Skeletal muscle satellite cell (primary cell): ENCODE data around the gene PTPRS.
"Not testable (repeated sequence)": the region's sequence is repeated elsewhere in the genome, so short reads cannot be mapped to it uniquely, and the experiment has no call there.

ENCODE experiments used
- H3K27me3 ChIP-seq: 2 replicates; pipeline ENCODE4 v1.7.0; 2013; ENCODE audit warnings: low read length; ENCODE audit not compliant: control insufficient read depth, insufficient read depth
- H3K36me3 ChIP-seq: 2 replicates; pipeline ENCODE4 v1.7.0; 2013; ENCODE audit warnings: mild to moderate bottlenecking, control low read depth, low read length; ENCODE audit not compliant: insufficient read depth
- H3K4me1 ChIP-seq: 2 replicates; pipeline ENCODE4 v1.7.0; 2013; ENCODE audit warnings: low read length; ENCODE audit not compliant: control insufficient read depth, insufficient read depth
- H3K4me2 ChIP-seq: 2 replicates; pipeline ENCODE4 v1.7.0; 2013; ENCODE audit warnings: mild to moderate bottlenecking, low read length
- H3K4me3 ChIP-seq: 2 replicates; pipeline ENCODE4 v1.7.0; 2013; ENCODE audit warnings: low read length
- H3K9ac ChIP-seq: 2 replicates; pipeline ENCODE4 v1.7.0; 2013; ENCODE audit warnings: mild to moderate bottlenecking, low read depth, low read length, moderate library complexity
- H3K9me3 ChIP-seq: replicated peaks from 2 replicates; pipeline ENCODE4 v1.7.0; 2013; ENCODE audit warnings: mild to moderate bottlenecking, control low read depth, low read length

Gene PTPRS

DNA sequence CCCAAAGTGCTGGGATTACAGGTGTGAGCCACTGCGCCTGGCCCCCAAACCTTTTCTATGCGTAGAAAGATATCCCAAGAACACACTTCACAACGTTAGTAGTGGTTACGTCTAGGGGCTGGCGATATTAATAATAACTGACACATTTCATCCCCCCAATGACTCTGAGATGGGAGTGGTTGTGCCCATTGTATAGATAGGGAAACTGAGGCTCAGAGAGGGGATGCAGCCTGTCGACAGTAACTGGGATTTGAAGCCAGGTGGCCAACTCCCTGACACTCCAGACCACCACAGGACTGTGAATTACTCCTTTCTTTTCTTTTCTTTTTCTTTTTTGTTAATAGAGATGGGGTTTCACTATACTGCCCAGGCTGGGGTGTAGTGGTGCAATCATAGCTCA lies 25.3 kb upstream of the PTPRS start:
- Histone ChIP-seq H3K27me3 (peaks cover 7% of the 10 kb centered on the region), H3K36me3 (no peaks in the 10 kb centered on the region), H3K4me1 (no peaks in the 10 kb centered on the region), H3K4me3 (no peak overlapping the region), H3K9ac (no peak overlapping the region), H3K4me2 (no peak overlapping the region), H3K9me3 (no peaks in the 10 kb centered on the region)

DNA sequence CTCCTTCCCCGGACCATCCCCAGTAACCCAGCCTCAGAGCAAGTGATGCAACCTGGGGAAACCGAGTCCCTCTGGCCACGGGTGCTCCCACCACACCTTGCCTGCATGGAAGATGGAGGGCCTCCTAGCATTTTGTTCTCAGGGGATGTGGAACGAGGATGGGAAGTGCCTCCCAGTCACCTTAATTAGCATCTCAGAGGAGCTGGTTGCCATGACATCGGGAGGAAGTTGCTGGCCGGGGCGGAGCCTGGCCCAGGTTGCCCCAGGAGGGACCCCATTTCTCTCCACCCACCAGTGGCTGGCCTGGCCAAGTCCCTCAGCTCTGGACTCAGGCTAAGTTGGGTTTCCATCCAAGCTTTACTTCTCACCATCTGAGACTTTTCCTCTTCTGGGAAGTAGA lies 24.1 kb upstream of the PTPRS start:
- Histone ChIP-seq H3K4me1 (no peaks in the 10 kb centered on the region), H3K27me3 (peaks cover 7% of the 10 kb centered on the region), H3K9ac (no peak overlapping the region), H3K9me3 (no peaks in the 10 kb centered on the region), H3K4me2 (no peak overlapping the region), H3K4me3 (no peak overlapping the region), H3K36me3 (no peaks in the 10 kb centered on the region)

DNA sequence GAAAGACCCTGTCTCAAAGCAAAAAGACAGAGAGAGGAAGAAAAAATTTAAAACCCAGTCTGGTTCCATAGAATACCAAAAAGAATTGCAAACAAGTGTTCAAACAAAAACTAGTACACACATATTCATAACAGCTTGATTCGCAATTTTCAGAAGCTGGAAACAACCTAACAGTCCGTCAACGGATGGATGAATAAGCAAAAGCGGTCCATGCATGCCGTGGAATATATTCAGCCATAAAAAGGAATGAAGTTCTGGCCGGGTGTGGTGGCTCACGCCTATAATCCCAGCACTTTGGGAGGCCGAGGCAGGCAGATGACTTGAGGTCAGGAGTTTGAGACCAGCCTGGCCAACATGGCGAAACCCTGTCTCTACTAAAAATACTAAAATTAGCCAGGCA lies 21.2 kb upstream of the PTPRS start:
- H3K27me3 ChIP-seq, result peaks cover 20% of the 10 kb centered on the region
- H3K4me1 ChIP-seq, H3K9me3 ChIP-seq, H3K4me2 ChIP-seq, H3K4me3 ChIP-seq, H3K9ac ChIP-seq, H3K36me3 ChIP-seq: not testable (repeated sequence)

DNA sequence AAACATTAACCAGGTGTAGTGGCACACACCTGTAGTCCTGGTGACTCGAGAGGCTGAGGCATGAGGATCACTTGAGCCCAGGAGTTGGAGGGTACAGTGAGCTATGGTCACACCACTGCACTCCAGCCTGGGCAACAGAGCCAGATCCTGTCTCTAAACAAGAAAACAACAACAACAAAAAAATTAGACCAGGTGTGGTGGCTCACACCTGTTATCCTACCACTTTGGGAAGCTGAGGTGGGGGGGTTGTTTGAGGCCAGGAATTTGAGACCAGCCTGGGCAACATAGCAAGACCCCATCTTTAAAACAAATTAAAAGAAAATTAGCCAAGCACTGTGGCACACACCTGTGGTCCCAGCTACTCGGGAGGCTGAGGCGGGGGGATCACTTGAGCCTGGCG lies 20.8 kb upstream of the PTPRS start:
- H3K4me2 ChIP-seq, result no peak overlapping the region
- H3K9me3 ChIP-seq, result no peaks in the 10 kb centered on the region
- peaks cover 25% of the 10 kb centered on the region for H3K27me3 ChIP-seq
- H3K4me3 ChIP-seq, result no peak overlapping the region
- H3K4me1 ChIP-seq, result no peaks in the 10 kb centered on the region
- H3K9ac ChIP-seq, result no peak overlapping the region
- no peaks in the 10 kb centered on the region for H3K36me3 ChIP-seq

DNA sequence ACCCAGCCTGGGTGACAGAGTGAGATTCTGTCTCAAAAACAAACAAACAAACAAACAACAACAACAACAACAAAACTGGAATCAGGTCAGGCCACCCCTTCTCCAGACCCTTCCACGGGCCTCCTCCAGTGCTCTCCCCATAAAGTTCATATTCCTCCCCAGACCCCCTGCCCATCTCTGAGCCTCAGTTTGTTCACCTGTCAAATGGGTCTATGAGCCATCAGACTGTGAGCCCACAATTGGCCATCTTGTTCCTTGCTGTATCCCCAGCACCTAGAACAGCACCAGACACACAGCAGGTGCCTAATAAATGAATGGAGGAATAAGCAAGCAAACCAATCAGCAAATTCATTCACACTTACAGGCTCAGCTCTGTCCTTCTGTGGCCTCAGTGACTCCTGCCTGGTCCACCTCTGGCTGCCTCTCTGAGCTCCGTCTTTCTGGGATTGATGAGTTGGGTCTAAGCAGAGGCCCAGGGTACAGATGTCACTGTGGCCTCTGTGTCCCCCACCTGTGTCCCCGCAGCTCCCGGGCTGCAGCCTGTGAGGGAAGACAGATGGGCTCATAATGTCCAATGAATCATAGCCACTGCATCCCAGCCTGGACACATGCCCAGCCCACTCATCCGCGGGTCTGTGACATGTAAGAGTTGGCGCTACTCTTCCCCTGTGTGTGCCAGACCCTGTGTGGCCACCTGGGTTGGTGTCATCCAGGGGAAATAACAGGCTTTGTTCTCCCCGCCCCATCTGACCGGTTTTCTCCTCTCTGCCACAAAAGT lies 19.6 kb upstream of the PTPRS start:
- Histone ChIP-seq H3K4me2 (no peak overlapping the region), H3K36me3 (no peaks in the 10 kb centered on the region), H3K9ac (no peak overlapping the region), H3K4me3 (no peak overlapping the region), H3K27me3 (peaks cover 37% of the 10 kb centered on the region), H3K4me1 (no peaks in the 10 kb centered on the region), H3K9me3 (no peaks in the 10 kb centered on the region)

DNA sequence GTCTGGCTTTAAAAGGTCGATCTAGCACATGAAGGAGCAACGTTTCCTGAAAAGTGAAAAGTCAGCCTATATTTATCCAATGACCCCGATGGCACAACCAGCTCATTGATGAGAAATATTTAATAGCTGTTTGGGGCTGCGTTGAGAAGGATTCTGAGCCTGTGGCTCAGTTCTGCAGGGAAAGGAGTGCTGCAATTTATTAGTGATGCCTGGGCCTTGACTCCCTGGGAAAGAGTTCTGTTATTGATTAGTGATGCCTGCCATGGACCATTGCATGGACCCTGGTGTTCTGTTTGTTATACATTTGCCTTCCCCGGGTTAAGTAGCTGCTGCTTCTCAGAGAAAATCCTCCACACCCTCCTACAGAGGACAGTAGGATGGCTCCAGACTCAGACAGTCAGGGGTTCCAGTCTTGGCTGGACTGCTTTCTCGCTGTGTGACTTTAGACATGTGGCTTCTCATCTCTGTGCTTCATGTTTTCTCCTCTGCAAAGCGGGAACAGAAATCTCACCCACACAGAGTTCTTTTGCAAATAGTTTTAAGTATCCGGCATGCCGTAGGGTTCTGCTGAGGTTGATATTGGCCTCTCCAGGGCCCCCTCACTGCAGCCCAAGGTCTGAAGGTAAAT lies 17.7 kb upstream of the PTPRS start:
- no peak overlapping the region for H3K4me2 ChIP-seq
- H3K4me1 ChIP-seq, result no peaks in the 10 kb centered on the region
- no peaks in the 10 kb centered on the region for H3K36me3 ChIP-seq
- no peaks in the 10 kb centered on the region for H3K9me3 ChIP-seq
- H3K4me3 ChIP-seq, result no peak overlapping the region
- H3K9ac ChIP-seq, result no peak overlapping the region
- peaks cover 33% of the 10 kb centered on the region for H3K27me3 ChIP-seq

DNA sequence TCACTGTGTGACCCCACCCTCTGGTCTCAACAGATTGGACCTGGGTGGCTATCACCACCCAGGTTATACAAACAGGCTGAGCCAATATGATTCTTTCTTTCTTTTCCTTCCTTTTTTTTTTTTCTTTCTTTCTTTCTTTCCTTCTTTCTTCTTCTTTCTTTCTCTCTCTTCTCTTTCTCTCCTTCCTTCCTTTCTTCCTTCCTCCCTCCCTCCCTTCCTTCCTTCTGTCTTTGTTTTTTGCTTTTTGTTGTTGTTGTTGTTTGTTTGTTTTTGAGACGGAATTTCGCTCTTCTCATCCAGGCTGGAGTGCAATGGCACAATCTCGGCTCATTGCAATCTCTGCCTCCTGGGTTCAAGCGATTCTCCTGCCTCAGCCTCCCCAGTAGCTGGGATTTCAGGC lies 17.0 kb upstream of the PTPRS start:
- H3K36me3 ChIP-seq, result no peaks in the 10 kb centered on the region
- no peak overlapping the region for H3K4me3 ChIP-seq
- peaks cover 33% of the 10 kb centered on the region for H3K27me3 ChIP-seq

DNA sequence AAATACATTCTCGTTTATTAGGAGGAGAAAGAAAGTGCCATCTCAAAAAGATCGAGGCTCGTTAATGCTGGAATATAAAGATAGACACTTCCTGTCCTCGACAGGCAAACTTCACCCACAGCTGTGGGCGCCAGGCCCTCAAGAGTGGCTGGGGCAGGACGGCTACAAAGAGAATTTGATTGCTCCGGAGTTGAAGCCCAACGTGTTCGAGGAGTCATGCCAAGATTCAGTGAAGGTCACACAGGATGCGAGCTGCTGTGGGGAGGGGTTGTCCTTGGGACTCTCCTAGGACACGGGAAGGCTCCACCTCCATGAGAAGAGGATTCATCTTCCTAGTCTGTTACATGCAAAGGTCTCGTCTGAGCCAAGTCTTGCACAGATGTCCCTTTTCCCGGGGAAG lies 16.3 kb upstream of the PTPRS start:
- H3K4me1 ChIP-seq, result no peaks in the 10 kb centered on the region
- H3K4me2 ChIP-seq, result no peak overlapping the region
- H3K27me3 ChIP-seq, result peaks cover 33% of the 10 kb centered on the region
- no peaks in the 10 kb centered on the region for H3K36me3 ChIP-seq
- H3K9me3 ChIP-seq, result no peaks in the 10 kb centered on the region
- H3K9ac ChIP-seq, result no peak overlapping the region
- no peak overlapping the region for H3K4me3 ChIP-seq

More for the DNA sequence above, 17.0 kb upstream of the PTPRS start:
- no peaks in the 10 kb centered on the region for H3K9me3 ChIP-seq
- H3K4me1 ChIP-seq, result no peaks in the 10 kb centered on the region
- no peak overlapping the region for H3K9ac ChIP-seq
- H3K4me2 ChIP-seq, result no peak overlapping the region

DNA sequence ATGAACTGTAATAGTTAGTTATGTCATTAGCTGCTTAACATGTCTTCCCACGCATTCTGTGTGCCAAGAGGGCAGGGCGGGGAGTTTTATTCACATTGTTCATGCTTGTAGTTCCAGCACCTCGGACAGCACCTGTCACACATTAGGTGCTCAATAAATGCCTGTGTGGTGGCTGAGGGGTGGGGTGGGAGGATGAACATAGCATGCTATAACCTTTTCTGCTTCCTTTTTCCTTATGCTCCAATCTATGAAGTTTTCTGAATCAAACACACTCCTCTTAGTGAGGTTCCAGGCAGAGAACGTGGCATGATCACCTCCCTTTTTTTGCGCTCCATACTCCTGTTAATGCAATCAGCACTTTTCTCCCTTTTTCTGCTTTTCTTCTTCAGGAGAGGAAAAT lies 15.8 kb upstream of the PTPRS start:
- Histone ChIP-seq H3K4me3 (no peak overlapping the region), H3K9ac (no peak overlapping the region), H3K9me3 (no peaks in the 10 kb centered on the region), H3K4me2 (no peak overlapping the region), H3K36me3 (no peaks in the 10 kb centered on the region), H3K4me1 (no peaks in the 10 kb centered on the region), H3K27me3 (peaks cover 36% of the 10 kb centered on the region)

DNA sequence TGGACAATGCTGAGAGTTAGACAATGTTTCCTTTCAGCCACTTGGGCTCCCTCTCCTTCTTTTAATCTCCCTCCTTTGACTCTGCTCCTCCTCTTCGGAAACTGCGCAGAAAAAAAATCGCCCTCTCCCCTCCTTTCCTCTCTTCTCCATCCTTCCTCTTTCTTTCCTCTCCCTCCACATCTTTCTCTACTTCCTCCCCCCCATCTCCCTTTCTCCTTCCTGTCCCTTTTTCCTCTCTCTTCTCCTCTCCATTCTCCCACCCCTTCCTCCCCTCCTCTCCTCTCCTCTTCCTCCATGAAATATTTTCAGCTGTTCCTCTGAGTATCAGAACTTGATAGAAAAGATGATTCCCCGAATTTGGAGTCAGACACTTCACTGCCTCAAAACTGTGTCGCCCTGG lies 15.1 kb upstream of the PTPRS start:
- H3K27me3 ChIP-seq, result peaks cover 36% of the 10 kb centered on the region

DNA sequence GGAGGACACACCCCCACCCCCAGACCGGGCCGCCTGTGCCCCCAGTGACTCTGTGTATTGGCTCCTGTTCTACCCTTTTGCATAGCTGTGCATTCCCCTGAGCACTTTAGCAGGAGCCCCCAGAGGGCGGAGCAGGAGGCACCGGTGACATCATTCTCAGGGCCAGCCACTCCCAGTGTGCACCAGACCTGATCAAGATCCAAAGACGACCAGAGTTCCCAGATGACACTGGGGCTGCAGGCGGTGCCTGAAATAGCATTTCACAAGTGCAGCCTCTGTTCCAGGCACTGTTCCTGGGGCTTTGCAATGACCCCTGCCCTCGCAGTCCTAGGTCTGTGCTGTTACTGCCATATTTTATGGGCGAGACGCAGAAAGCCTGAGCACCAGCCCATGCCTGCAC lies 14.5 kb upstream of the PTPRS start:
- no peaks in the 10 kb centered on the region for H3K4me1 ChIP-seq
- no peaks in the 10 kb centered on the region for H3K36me3 ChIP-seq
- no peak overlapping the region for H3K4me3 ChIP-seq
- H3K9ac ChIP-seq, result no peak overlapping the region
- no peaks in the 10 kb centered on the region for H3K9me3 ChIP-seq
- H3K4me2 ChIP-seq, result no peak overlapping the region
- H3K27me3 ChIP-seq, result peaks cover 36% of the 10 kb centered on the region

More for the DNA sequence above, 15.1 kb upstream of the PTPRS start:
- Histone ChIP-seq H3K4me2 (no peak overlapping the region), H3K9ac (no peak overlapping the region), H3K4me1 (no peaks in the 10 kb centered on the region), H3K9me3 (no peaks in the 10 kb centered on the region), H3K4me3 (no peak overlapping the region), H3K36me3 (no peaks in the 10 kb centered on the region)

DNA sequence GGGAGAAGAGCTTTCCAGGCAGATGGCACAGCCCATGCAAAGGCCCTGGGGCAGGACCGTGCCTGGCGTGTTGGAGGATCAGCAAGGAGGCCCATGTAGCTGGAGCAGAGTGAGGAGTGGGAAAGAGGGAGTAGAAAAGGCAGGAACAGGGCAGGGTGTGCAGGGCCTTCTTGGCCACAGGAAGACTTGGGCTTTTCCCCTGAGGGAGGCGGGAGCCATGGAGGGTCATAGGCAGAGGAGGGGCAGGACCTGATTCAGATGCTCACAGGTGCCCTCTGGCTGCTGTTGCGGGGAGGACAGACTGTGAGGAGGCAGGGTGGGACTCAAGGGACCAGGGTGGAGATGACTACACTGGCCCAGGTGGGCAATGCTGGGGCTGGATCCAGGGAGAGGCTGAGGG lies 13.8 kb upstream of the PTPRS start:
- no peak overlapping the region for H3K9ac ChIP-seq
- no peak overlapping the region for H3K4me3 ChIP-seq
- H3K36me3 ChIP-seq, result no peaks in the 10 kb centered on the region

More for the DNA sequence above, 13.8 kb upstream of the PTPRS start:
- peaks cover 36% of the 10 kb centered on the region for H3K27me3 ChIP-seq
- no peaks in the 10 kb centered on the region for H3K4me1 ChIP-seq
- H3K4me2 ChIP-seq, result no peak overlapping the region
- H3K9me3 ChIP-seq, result no peaks in the 10 kb centered on the region
